ENCODE data around the gene KCNJ10. TPM values are rescaled to one million over a fixed set of nuclear protein-coding genes. Genes with fewer than 3 reads are reported as not detected.
A peak's percentile ranks its signal among the peaks of the same experiment; 100 is the strongest.

The KCNJ10 gene
- polyA plus RNA-seq, 4 donors = 23.4 to 30.9 (median 23.9) TPM

DNA sequence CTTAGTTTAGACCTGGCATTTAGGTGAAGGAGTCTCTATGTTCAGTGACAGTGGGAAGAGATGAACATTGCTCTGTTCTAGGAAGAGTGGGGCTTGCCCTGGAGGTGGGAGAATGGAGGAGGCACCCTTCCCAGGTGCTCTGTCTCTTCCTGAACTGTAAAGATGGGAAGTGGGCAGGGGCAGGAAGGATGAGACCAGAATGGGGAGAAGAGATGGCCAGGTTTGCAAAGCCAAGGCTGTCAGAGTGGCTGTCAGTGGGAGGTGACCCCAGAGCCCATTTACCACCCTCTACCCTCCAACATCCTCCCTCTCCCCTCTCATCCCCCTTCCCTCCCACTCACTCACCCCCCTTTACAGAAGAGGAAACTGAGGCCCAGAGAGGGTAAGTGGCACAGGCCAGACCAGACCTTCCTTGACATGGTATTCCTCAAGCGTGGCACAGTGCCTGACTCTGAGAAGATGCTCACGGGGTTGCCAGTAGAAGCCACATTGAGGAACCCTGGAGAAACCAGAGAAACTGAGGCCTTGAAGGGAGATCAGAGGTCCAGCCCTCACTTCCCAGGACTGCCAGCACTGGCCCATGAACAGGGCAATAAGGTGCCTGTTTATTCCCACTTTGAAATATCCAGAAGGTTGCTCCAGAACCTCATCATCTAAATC, 29.9 kb upstream of the KCNJ10 start:
- no peak for DNase-seq (ENCODE audit: low read depth in 4 of 4, low spot score in 2 of 4)

DNA sequence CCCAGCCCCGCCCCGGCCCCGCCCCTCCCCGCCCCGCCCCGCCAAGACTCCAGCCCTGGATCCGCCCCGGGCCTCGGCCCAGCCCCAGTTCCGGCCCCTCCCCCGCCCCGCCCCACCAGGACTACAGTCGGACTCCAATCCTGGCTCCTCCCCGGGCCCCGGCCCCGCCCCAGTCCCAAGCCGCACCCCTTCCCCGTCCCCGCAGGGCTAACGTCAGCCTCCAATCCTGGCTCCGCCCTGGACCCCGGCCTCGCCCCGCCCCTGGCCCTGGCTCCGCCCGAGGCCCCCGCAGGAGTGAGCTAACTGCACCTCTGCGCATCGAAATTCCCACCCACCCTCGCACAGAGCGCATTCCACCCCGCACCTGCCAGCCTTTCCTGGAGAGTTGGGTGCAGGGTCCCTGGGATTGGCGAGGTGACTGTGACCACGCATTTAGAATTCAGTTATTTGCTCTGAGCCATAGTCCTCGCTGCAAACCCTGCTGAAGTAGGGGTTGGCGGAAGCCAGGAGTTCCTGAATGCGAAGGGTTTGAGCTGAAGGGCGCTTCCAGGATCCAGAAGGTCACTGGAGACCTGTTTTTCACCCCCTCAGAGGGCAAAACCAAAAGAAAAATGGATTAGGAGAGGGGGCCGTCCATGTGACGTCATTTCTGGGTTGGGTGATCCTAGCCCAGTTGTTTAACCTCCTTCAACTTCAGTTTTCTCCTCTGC, 29.0 kb upstream of the KCNJ10 start:
- DNase-seq (ENCODE audit: low read depth in 4 of 4, low spot score in 2 of 4) = peak; percentile 77 to 91 (median 86)

DNA sequence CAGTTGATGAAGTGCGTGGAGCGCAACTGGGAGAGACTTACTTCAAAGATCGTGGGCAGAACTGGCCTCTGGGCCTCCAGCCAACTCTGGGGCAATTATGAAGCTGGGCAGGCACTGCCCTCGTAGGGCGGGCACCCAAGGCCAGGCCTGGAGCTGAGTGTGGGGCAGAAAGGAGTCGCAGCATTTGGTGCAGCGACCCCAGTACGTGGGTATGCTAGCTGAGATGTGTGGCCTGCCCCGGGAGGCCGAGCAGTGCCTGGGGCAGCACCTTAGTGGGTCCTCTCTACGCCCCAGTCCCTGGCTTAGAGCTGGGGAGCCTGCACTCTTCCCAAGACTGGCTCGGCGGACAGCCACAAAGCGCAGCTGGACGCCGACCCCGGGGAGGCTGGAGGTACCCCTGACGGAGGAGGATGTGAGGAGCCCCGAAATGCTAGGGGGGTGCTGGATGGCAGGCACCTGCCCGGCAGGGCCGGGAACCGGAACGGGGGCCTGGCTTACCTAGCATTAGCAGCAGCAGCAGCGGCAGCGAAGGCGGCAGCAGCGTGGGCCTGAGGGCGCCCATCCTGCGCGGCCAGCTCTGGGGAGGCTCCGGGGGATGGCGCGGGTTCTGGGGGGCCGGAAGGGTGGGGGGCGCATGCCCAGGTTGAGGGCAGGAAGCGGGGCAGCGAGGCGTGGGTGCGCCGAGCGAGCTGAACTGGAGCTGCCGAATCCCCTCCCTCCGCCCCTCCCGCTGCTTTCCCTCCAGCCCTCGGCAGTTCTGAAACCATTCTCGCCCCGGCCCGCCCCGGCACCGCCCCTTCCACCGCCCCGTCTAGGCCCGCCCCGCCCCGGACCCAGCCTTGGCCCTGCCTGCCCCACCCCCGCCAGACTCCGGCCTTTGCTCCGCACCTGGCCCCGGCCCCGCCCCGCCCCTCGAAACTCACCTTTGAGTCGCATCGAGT, 28.2 kb upstream of the KCNJ10 start, which contains the start of gene IGSF8:
IGSF8 (minus strand) TSS at position 709 of the 941 bp plus-strand sequence; CDS start at position 562, 147 bp downstream.
- DNase-seq (ENCODE audit: low read depth in 4 of 4, low spot score in 2 of 4) = peak in 1 of 4 donors; percentile 70

GRCh38 chr1:160097151-160097910, 27.4 kb upstream of the KCNJ10 start:
- DNase-seq (ENCODE audit: low read depth in 4 of 4, low spot score in 2 of 4) = no peak

- no peak for DNase-seq (ENCODE audit: low read depth in 4 of 4, low spot score in 2 of 4)
Observed at GRCh38 chr1:160096274-160097116, 26.5 kb upstream of the KCNJ10 start.

DNA sequence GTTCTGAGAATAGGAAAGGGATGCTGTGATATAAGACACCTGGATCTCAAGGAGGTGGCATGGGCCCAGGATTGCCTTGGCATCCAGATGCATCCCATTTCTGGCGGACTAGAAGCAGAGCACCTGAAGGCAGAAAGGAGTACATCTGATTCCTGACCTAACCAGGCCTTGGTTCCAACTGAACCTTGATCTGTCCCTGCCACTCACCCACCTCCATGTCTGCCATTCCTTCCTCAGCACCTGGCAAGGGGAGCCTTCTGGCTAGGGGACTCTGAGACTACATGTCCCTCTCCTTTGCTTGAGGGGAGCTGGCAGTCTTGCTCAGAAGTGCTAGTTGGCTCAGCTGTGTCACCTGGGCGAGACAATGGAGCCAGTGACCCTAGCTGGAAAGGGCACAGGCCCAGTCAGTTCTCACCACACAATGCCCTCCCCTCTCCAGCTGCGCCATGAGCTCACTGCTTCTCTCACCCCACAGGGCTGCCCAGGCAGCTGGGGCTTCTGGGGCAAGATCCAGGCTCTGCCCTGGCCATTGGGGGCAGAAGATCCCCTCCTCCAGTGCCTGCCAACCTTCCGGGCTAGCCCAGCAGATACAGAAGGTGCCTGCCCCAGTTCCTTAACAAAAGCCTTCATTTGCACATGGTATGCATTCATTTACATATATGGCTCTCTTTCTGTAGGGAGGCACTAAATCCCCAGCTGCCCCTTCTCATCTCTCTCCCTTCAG, 25.6 kb upstream of the KCNJ10 start:
- no peak for DNase-seq (ENCODE audit: low read depth in 4 of 4, low spot score in 2 of 4)

GRCh38 chr1:160094806-160095205, 24.8 kb upstream of the KCNJ10 start:
- no peak for DNase-seq (ENCODE audit: low read depth in 4 of 4, low spot score in 2 of 4)

GRCh38 chr1:160094291-160094625, 24.3 kb upstream of the KCNJ10 start:
- no peak for DNase-seq (ENCODE audit: low read depth in 4 of 4, low spot score in 2 of 4)

DNA sequence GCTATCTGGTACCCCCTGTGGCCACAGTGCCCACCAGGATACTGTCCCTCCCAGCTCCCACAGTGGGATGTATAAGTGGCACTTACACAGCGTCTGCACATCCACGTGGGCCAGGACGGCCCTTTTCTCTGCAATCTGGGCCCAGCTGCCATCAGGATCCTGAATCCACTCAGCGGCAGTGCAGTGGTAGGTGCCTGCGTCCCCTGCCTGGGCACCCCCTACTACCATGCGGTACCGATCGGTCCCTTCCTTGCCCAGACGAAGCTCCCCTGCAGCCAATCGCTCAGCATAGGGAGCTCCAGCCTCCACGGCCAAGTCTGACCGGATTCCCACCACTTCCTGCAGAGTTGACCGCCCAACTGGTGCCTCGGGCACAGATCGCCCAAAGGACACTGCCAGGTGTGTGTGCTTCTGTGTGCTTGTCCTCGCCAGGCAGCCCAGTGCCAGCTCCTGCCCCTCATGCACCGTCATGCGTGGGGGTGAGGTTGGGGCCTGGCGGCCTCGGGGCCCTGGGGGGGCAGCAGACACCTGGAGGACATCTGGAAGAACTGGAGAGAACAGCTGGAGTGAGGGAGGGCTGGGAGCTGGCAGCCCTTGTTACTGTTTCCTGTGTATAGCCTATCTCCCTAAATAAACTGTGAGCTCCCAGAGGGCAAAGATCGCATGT, 23.8 kb upstream of the KCNJ10 start:
- no peak for DNase-seq (ENCODE audit: low read depth in 4 of 4, low spot score in 2 of 4)

- no peak for DNase-seq (ENCODE audit: low read depth in 4 of 4, low spot score in 2 of 4)
Observed at GRCh38 chr1:160093069-160093395, 23.1 kb upstream of the KCNJ10 start.

DNA sequence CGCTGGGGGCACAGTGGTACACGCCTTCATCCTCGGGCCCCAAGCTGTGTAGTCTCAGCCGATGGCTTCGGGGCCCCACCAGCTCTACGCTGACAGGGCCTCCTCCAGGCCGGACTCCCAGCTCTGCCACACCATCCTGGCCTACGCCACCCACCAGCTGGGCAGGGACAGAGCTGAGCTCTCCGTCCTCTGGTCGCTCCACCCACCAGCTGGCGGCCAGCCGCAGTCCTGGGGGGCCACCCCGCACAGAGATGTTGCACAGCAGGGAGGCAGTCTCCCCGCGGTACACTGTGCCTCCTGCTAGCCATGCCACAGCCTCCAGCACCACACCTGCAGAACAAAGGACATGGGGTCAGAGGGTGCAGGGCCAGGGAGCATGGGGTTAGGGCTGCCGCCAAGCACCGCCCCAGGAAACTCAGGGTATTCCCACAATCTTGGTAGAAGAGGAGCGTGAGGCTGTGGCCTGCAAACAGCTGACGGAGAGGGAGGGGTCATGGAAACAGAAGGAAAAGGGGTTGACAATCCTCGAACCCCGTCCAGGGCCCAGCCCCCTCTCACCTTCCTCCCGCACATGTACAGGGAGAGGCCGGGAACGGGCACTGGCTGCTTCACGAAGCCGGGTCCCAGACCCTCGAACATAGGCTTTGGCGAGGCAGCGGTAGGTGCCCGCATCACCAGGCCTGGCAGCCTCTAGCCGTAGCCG, 22.6 kb upstream of the KCNJ10 start:
- no peak for DNase-seq (ENCODE audit: low read depth in 4 of 4, low spot score in 2 of 4)

DNA sequence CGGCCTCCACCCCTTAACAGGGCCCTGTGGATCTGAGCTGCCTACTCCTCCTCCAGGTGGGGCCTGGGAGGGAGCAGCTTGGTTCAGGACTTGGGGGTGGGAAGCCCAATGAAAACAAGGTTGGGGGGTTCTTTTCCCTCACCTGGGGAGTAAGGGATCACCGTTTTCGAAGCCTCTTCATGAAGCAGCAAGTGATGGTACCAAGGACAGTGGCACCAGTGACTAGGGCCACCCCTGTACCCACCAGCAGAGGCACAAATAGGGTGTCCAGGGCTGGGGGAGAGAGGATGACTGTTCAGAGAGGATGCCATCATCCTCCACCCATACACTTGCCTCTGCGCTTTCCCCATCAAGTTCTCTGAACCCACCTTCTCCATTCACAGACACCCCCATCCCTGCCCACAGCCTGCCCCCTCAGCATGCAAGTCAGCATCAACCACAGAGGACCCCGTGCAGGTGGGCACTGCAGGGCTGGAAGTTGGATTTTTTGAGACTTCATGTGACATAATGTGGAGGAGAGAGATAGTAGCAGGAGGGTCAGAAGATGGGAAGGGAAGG, 21.8 kb upstream of the KCNJ10 start:
- DNase-seq (ENCODE audit: low read depth in 4 of 4, low spot score in 2 of 4) = no peak

- DNase-seq (ENCODE audit: low read depth in 4 of 4, low spot score in 2 of 4) = no peak
Observed at GRCh38 chr1:160090760-160091159, 20.8 kb upstream of the KCNJ10 start.

DNA sequence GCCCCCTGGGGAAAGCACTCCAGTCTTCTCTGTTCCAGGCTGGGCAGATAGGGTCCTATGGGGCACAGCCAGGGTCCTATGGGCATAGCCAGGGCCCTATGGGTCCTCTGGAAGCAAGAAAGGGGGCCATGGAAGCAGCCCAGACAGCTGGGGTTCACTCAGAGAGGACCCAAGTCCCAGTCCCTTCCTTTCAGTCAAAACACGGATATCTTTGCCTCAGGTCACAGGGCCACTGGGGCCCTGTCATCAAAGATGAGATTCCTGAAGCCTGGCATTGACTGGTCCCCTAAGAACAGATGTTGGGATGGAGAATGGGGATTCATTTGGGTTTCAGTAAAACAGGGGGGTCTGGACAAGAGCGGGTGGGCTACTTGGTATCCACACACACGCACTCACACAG, 19.9 kb upstream of the KCNJ10 start:
- no peak for DNase-seq (ENCODE audit: low read depth in 4 of 4, low spot score in 2 of 4)

DNA sequence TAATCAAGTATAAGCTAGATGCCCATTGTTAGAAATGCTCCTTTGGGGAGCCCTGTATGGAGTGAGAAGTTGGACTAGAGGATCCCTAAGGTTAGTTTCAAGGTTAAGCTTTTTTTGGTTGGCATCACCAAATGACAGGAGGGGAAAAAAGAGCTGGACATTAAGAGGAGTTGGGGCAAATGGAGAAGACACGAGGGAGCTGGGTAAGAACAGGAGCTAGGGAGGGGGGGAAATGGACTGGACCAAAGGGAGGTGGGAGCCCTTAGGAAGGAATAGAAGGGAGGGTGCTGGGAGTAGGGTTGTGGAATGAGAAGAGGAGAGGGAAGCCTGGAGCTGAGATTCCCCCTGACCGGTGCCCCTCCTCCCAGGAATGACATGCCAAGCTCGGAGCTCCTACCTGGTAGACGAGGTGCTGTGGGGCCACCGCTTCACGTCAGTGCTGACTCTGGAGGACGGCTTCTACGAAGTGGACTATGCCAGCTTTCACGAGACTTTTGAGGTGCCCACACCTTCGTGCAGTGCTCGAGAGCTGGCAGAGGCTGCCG, 17.2 kb upstream of the KCNJ10 start:
- no peak for DNase-seq (ENCODE audit: low read depth in 4 of 4, low spot score in 2 of 4)

- no peak for DNase-seq (ENCODE audit: low read depth in 4 of 4, low spot score in 2 of 4)
Observed at GRCh38 chr1:160086456-160086892, 16.5 kb upstream of the KCNJ10 start.

Measured in left renal cortex interstitium (tissue), 4 donors.